Measurements from ENCODE around the gene SDHB.

The SDHB gene

GRCh38 chr1:16969057-16969611 is 84.7 kb downstream of the SDHB start:
- TF ChIP-seq CTCF (conservative IDR thresholded peaks at IDR 0.05) = no peak
- no peak overlapping the region for H3K27ac ChIP-seq
